Stimulated activated CD8-positive, alpha-beta memory T cell treated with anti-CD3 and anti-CD28 coated beads, Interleukin-12 subunit alpha, Interleukin-12 subunit beta, amount 100 ng/mL, for 24 hours (primary cell): ENCODE measurements around the gene MAP2K2.

Source experiments
- DNase-seq: peaks from one replicate; pipeline ENCODE4 v3.0.0-alpha.2; 2020; ENCODE audit errors: extremely low read depth

MAP2K2 gene

DNA sequence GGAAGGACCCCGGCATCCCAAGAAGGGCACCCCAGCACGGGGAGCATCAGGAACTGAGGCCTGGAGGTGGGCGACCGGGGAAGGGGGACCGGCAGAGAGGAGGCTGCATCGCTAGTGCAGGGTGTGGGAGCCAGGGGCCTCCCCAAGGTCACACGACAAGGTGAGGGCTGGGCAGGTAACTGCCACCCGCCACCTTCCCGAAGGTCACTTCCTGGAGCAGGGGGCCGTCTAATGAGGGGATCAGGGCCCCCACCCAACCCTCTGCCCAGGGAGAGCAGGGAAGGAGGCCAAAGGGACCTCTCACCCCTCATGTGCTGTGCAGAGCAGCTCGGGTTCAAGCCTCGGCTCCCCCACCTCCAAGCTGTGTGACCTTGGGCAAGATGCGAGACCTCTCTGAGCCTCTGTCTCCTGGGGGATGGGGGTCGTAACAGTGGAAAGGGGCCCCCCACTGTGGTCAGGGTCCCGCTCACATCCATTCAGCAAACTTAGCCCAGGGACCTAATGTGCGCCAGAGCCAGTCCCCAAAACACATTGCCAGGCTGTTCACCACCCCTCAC, 63.2 kb downstream of the MAP2K2 start:
- DNase-seq, result no peak

DNA sequence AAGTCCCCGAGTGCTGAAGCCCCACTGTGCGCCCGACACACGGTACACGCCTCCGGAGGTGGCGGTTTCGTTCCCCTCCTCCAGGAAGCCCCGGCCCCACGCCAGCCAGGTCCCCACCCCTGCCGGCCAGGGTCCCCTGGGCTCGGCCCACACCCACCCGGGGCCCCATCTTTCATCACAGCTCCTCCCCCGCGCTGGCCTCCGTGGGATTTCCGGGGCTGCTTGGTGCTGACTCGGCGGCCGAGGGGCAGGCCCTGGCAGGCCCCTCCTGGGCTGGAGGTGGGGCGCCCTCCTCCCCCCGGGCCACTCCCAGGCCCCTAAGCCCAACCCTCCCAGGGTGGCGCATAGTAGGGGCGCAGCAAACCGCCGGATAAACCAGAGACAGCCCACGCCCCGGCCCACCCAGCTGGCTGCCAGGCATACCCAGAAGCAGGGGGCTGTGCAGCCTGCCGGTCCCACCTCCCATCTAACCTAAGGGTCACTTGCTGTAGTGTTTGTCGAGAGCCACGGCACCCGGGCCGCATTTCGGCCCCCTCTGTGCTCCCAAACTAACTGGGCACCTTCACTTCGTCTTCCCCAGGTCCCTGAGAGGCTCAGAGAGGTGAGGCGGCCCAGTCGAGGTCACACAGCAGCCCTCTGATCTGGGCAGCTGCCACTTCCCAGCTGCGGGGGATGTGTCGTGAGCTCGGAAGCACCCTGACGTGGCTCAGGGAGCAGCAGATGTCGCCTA, 63.9 kb downstream of the MAP2K2 start:
- no peak for DNase-seq

DNA sequence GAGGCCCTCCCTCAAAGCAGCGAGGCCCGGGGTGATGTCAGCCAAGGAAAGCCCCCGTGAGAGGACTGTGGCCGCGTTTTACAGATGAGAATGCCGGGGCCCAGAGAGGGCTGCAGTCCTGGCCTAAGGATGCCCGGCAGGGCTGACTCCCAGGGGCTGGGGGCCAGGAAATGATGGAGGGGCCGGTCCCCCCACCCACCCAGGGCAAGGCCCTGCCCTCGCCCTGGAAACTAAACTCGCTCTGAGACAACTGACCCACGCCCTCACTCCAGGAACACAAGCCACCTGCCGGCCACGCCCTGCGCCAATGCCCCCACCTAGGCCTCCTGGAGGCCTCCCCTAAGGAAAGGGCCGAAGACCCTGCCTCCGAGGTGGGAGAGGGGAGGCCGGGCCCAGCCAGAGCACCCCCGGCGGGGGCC, 64.5 kb downstream of the MAP2K2 start:
- DNase-seq, result no peak

DNA sequence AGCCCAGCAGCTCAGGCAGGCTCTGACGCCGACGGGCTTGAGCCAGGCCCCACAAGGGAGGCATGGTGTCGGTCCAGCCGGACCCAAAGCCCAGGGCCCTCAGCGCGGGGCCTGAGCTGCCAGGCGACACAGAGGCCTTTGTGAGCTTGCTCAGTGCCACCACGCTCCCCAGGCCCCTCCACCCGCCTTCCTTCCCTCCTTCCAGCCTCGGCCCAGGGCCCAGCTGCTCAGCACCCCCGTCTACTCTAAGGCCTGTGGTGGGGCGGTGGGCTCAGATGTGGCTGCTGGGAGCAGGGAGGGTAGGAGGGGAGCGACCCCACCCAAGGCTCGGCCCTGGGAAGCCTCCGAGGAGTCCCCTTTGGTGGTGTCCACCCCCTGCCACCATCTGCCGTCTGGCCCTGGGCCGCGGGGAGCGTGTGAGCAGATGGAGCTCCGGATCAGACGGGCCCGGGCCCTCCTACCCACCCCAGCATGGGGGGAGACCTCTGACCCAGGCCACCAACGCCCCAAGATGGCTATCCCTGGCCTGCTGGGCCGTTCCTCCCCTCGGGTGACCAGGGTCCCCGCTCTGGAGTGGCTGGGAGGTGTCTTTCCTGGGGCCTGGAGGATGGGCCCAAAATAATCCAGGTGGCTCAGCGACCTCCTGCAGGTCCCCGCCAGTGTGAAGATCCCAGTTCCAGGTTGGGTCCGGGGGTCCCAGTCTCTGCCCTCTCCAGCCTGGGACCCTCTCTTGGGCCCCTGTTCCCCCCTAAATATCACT, 65.0 kb downstream of the MAP2K2 start:
- DNase-seq, result no peak

DNA sequence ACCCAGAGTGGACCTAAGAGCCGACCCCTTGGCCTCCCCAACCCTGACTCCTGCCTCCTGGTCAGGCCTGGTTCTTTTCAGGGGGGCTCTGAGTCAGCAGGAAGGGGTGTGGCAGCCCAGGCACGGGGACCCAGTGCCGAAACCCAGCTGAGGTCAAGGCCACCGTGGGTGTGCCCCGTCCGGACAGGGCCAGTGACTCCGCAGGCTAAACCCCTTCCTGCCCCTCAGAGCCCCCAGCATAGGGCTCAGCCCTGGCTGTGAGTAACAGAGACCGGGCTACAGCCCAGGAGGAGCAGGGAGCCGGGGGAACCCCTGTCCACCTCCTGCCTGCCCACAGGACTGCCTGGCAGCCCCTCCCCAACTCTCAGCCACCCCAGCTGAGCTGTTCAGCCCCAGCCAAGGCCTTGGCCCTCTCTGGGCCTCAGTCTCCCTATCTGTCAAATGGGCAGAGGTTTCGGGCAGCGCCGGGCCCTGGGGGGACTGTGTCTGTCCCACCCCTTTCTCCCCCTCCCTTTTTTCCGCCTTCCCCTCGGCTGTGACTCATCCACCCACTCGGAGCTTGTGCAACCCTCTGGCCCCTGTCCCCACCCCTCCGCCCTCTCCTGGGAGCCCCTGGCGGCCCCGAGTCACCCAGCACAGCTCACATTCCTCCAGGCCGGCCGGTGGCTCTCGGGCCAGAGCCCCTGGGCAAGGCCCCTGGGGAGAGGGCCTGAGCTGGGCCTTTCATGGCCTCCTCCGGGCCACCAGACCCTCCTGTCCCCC, 65.8 kb downstream of the MAP2K2 start:
- no peak for DNase-seq

DNA sequence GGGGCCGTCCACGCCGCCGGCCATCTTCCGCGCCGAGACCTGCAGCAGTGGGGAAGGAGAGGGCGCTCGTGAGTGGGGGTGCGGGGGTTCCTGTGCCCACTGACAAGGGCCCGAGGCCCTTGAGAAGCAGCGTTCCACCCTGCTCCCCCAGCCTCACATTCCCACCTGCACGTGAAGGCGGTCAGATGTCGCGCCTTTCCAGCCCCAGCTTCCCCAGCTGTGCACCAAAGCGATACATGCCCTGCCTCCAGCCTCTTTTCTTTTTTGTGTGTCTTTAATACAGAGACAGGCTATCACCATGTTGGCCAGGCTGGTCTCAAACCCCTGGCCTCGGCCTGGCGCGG, 68.7 kb downstream of the MAP2K2 start:
- DNase-seq, result no peak

DNA sequence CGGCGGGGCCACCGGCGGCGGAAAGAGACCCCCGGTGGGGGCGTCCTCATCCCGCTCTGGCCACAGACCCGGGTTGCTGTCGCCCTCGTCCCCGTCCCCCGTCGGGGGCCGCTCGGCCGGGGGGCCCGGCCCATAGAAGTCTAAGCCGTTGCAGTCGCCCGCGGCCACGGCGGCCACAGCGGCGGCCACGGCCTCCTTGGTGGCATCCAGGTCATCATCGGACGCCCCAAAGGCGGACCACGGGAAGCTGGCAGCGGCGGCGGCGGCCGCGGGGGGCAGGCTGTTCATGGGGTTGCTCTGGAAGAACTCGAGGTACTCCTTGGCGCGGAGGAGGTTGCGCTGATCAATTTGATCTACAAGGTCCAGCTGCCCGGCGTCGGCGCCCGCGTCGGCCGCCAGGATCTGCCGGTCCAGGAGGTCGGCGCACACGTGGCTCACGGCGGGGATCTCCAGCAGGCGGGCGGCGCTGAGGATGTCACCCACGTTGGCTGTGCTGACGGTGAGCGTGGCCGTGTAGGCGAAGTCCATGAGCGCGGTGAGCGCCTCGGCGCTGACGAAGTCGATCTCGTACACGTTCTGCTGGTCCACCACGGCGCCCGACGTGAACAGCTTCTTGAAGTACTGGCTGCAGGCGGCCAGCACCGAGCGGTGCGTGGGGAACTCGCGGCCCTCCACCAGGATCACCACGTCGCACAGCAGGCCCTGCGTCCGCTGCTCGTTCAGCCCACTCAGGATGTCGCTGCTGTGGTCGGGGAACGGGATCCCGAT, 69.3 kb downstream of the MAP2K2 start:
- no peak for DNase-seq

DNA sequence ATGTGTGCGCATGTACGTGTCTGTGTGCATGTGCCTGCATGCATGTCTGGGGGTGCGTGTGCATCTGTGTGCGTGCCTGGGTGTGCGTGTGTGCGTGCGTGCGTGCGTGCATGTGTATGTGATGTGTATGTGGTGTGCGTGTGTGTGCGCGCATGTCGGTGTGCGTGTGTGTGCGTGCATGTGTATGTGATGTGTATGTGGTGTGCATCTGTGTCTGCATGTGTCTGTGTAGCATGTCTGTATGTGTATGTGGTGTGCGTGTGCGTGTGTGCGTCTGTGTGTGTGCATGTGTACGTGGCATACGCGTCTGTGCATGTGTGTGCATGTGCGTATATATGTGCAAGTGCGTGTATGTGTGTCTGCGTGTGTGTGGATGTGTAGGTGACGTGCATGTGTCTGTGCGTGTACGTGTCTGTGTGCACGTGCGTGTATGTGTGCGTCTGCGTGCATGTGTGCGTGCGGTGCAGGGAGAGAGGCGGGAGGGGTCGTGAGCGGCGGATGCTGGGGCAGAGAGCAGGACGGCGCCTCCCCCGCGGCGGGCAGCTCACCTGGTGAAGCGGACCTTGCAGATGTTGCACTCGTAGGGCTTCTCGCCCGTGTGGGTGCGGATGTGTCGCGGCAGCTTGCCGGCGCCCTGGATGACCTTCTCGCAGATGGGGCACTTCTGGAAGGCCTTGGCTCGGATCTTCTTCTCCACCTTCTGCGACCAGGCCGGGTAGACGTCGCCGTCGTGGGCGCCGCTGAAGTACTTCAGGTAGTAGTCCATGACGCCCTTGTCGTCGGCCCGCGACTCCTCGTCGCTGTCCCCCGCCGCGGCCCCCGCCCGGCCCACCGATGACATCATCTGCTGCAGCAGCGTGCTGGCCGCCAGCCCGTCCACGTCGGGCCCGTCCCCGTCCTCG, 70.2 kb downstream of the MAP2K2 start:
- no peak for DNase-seq

DNA sequence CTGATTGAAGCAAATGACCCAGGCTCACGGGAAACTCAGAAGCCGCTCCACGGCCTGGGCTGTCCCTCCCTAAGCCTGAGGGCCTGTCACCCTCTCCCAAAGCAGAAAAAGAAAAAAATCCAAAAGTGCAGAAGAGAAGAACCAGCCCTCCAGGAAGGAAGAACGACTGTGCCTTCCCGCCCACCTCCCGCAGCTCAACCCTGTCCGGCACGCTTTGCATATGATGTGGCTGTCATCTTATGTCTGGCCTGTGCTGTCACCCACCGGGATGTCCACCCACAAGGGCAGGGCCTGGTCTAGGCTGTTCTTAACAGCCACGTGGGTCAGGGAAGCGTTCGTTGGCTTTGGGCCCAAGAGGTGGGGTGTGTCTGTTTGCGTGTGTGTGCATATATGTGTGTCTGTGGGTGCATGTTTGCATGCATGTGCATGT, 70.9 kb downstream of the MAP2K2 start:
- DNase-seq, result no peak

DNA sequence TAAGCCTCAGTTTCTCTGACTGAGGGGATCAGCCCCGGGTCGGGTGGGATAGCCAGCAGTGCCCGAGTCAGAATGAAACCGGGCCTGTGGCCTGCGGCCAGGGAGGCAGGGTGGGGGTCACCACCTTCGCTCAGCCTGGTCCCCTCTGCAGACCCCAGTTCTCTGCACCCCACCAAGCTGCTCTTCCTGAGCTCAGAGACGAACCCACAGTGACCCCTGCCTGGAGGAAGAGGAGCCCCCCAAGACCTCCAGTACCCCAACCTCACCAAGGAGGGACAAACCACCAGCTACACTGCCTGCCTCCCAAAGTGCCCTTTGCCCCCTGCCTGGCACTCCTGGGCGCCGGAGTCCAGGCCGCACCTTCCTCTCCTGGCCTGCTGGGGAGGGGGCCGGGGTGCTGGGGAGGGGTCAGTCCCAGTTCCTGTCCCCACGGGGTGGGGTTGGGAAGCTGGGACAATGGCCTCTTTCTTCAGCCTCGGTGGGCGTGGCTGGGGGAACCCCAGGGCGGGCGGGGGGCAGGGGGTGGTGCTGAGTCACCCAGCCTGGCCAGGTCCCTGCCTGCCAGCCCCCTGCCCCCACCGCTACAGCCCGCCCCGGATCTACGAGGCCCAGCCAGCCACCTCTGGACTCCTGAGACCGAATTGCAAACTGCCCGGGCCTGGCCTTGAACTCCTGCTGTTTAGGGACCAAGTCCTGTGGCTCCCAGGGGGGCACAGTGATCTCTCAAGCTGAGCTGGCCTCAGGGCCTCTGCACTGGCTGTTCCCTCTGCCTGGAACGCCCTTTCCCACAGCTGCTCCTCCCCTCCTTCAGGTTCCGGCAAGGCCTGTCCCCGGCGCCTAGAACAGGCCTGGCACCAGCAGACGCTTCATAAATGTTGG, 71.6 kb downstream of the MAP2K2 start:
- DNase-seq, result no peak

DNA sequence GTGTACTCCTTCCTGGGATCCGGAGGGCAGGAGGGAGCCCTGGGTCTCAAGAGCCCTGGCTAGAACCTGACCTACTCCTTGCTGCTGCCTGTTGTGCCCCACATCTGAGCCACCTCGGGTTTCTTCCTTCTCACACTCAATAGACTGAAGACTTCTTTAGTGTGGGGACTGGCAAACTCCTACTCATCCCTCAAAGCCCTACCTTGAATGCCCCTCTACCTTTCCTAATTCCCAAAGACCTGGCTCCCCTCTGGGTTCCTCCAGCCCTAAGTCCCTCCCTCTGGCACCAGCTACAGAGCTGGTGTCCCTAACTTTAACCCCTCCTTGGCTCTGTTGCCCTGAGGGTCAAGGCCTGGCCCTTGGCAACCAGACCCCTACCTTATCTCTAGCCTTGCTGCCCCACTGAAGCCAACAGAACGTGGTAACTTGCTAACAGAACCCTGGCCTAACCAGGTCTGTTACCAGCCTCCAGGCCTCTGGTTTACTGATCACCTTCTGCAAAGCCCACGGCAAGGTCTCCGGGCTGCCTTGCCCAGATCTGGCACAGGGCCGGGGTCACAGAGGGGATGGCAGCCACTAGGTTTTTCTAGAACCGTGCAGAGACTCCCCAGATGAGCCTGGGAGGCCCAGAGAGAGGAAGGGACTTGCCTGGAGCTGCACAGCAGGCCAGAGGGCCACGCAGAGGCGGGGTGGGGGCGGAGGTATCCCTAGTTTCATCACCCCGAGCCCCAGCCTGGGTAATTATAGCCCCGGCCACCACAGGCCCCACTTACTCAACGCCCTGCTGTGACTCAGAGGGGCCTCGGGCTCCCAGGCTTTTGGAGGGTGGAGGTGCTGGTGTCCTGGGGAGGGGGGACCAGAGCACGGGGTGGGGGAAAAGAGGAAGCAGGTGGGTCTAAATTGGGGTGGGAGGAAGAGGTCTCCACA, 72.5 kb downstream of the MAP2K2 start:
- no peak for DNase-seq

DNA sequence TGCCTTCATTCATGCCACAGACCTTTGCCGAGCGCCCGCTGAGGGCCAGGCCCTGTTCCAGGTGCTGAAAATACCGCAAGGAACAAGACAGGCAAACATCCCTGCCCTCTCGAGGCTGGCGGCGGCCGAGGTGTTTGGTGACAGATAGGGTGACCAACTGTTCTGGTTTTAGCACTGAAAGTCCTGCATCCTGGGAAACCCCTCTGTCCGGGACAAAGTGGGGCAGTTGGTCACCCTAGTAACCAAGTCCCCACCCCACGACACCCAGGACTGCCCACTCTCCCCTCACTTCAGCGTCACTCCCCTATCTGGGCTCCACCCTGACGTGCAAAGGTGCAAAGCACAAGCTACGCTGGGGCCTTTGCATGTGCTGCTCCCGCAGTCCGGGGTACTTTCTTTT, 74.5 kb downstream of the MAP2K2 start:
- DNase-seq, result no peak

DNA sequence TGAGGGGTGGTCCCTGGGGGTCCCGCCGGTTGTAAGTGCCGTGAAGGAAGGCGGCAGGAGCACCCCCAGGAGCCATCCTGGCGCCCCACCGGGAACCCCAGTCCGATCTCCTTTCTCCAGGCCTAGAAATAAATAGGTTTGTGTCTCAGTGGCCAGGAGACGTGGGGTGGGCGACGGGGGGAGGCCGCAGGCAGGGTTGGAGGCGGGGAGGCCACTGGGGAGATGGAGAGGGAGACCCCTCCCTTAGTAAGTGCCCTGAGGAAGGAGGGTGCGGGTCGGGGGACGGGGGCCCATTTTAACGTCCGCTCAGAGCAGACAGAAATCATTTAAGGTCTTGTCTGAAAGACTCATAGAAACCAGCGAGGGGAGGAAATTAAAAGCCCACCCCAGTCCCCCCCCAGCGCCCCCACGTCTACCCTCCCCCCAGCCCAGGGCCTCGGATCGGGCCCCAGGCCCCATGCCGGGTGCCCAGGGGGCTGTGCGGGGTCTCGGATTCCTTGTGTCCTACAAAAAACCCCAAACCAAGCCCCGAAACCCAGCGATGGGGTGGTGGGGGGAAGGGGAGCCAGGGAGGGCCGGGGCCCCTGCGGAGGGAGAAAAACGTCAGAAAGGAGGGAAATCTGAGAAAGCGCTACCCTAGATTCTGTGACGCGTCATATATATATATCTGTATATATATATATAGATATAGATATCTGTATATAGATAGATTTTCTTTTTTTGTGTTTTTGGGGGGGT, 76.8 kb downstream of the MAP2K2 start:
- DNase-seq, result no peak

DNA sequence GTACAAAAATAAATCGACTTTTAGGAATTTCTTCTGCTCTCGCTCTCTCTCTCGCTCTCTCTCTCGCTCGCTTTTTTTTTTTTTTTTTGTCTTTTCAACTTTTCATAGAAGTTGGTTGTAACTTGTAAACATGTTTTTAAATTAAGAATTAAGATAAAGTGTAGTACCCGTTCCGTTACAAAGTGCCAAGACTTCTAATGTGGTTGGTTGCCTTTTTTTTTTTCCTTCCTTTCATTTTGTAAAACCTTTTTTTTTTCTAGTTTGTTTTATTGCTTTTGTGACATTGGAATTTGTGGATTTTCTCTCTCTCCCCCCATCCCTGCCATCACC, 77.6 kb downstream of the MAP2K2 start:
- no peak for DNase-seq

DNA sequence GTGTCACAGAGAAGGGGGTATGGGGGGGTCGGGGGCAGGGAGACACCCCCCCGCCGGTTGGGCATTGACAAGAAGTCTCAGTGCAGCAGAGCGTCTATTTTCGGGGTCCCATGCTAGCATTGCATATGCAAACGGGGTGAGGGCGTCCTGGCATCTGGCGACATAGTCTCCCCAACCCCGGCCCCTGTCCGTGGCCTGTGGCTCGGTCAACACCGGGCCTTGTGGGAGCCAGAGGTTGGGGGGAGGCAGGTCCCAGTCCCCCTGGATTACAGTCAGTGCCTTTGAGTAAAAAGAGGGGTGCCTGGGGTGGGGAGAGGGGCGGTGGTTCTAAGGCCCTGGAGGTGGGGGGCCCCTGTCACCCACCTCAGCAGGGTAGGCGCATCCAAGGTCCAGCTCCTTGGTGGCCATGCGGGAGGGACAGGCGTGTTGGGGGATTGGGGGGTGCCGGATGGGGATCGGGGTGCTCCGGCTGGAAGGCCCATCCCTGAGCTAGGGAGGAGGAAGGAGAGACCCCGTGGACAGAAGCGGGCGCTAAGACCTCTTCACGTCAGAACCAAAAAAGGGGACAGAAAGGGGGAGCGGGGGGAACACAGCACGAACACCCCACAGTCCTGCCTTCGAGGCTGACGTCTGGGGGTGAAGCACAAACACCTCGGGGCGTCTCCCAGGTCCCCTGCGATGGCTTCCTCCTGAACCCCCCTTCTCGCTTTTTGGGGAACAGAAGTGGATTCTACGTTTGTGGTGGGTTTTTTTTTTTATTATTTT, 78.1 kb downstream of the MAP2K2 start:
- DNase-seq, result no peak

DNA sequence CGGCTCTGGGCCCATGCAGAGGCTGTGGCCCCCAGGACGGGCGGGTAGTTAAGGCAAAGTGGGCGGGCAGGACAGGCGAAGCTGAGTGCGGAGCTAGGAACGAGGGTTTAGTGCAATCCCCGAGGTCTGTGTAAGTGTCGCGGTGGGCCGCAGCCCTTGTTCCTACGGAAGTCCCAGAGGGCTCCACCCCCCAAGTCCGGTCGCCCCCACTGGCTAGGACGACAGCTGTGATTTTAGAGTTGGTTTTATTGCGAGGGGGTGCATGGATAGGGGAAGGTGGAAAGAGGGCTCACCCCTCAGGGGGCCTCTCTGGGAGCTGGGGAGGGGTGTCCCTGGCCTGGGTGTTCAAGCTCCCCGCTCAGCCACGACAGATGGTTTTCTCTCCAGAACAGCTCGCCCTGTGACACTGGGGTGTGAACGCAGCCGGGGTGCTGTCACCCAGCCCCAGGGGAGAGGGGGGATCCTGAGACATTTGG, 78.9 kb downstream of the MAP2K2 start:
- DNase-seq, result no peak
